Gastroesophageal sphincter (tissue), 2 donors: Measurements from ENCODE around the gene TRAM2.

Experiments used
- EP300 ChIP-seq: sonication (generic); formaldehyde crosslinking; IDR thresholded peaks from one replicate; pipeline ENCODE4 v1.6.1; 2017; ENCODE audit warnings: antibody characterized with exemption, mild to moderate bottlenecking
- POLR2A ChIP-seq, 2 donors: fragments of 450-650 bp; IDR thresholded peaks; one replicate each; pipeline ENCODE4 v1.6.1; 2017; ENCODE audit warnings: antibody characterized with exemption in 2 of 2, mild to moderate bottlenecking in 2 of 2, moderate library complexity in 1 of 2

- TF ChIP-seq EP300 (no peak), POLR2A (IDR thresholded peaks at IDR 0.05) (no peak)
Measured at GRCh38 chr6:52532457-52532856, 44.4 kb downstream of the TRAM2 start.
